D721Med (cell line): ENCODE data around the gene PLOD3.

Experiments
- DNase-seq: peaks from one replicate; pipeline ENCODE4 v3.0.0; 2011; ENCODE audit warnings: low spot score; ENCODE audit not compliant: insufficient read length
- FAIRE-seq: peaks from 2 replicates; lab custom pipeline; 2011; peaks lifted over from hg19 to GRCh38; lab: Jason Lieb, UNC
- CTCF ChIP-seq: IDR thresholded peaks from 2 replicates; pipeline ENCODE4 v1.5.1; 2012; ENCODE audit warnings: mild to moderate bottlenecking, control low read depth; ENCODE audit not compliant: insufficient read depth; ENCODE audit errors: missing control alignments

Gene PLOD3

GRCh38 chr7:101236292-101236835, 19.0 kb upstream of the PLOD3 start:
- no peak for TF ChIP-seq CTCF
- FAIRE-seq (no peak), DNase-seq (no peak)

- TF ChIP-seq CTCF: no peak
- FAIRE-seq: no peak
- DNase-seq: no peak
Measured at GRCh38 chr7:101235522-101235921, 18.1 kb upstream of the PLOD3 start.

- no peak for DNase-seq
Measured at GRCh38 chr7:101235050-101235449, 17.7 kb upstream of the PLOD3 start.

GRCh38 chr7:101234636-101235035, 17.3 kb upstream of the PLOD3 start:
- FAIRE-seq (no peak), DNase-seq (no peak)
- TF ChIP-seq CTCF: no peak

More at GRCh38 chr7:101235050-101235449, 17.7 kb upstream of the PLOD3 start:
- no peak for FAIRE-seq
- TF ChIP-seq CTCF: no peak

- TF ChIP-seq CTCF: no peak
- FAIRE-seq (no peak), DNase-seq (no peak)
Measured at GRCh38 chr7:101233907-101234547, 16.6 kb upstream of the PLOD3 start.

GRCh38 chr7:101232141-101232850, 14.9 kb upstream of the PLOD3 start:
- FAIRE-seq (no peak), DNase-seq (no peak)
- TF ChIP-seq CTCF: no peak

GRCh38 chr7:101231644-101232043, 14.3 kb upstream of the PLOD3 start:
- FAIRE-seq (no peak), DNase-seq (no peak)
- TF ChIP-seq CTCF: no peak
